HG02970 (cell line): ENCODE results near the gene GPR37L1.

Experiments used
- ATAC-seq: cut with Tn5 transposase; IDR thresholded peaks from one replicate; pipeline ENCODE4 v1.9.1; 2021; ENCODE audit warnings: mild to moderate bottlenecking, moderate library complexity, moderate number of reproducible peaks; ENCODE audit not compliant: unreplicated experiment, low FRiP score

GPR37L1 gene

DNA sequence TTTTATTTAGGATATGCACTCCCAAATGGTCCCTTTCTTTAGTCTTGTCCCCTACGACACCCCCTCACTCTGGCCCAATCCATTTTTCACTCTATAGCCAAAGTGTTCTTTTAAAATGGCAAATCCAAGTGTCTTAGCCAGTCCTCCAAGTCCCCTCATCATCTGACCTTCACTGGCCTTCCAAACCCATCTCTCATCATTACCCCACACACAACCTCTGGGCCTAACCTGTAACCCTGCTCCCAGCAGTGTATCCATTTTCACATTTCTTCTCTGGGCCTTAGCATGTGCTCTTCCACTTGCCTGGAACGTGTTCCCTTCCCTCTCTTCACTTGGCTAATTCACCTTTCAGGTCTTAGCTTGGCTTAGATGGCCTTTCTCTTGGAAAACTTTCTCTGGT lies 28.3 kb downstream of the GPR37L1 start:
- ATAC-seq: no peak

DNA sequence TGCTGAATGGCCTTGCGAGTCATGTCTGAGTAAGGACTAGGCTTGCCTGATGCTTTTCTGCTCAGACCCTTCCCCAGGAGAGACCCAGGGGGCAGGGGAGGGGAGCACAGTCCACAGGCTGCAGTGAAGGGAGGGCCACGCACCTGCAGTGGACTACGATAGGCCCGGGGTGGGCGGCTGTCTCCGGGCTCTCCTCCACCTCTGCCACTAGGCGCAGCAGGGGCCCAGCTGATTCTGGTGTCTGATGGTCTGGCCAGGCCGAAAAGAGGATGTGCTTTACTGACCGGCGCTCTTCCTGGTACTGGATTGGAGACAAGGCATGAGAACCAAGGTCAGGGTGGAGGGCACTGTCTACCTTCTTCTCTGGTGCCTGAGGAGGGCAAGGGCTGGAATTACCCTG lies 29.7 kb downstream of the GPR37L1 start:
- no peak for ATAC-seq

DNA sequence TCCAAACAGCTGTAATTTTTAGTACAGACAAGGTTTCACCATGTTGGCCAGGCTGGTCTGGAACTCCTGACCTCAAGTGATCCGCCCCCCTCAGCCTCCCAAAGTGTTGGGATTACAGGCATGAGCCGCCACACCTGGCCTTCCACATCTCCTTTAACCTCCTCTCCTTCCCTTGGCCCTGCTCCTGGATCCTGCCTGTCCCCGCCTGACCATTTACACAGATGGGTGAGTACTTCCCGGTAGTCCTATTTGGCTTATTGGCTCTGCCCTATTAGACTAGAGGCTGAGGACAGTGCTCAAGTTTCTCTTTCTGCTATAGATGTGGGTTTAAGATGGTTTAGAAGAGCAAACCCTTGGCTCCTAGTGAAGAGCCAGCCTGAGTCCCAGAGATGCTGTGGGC lies 30.6 kb downstream of the GPR37L1 start:
- ATAC-seq: no peak

- no peak for ATAC-seq
Observed at GRCh38 chr1:202154148-202154765, 31.5 kb downstream of the GPR37L1 start.

GRCh38 chr1:202154766-202155477 lies 32.2 kb downstream of the GPR37L1 start:
- no peak for ATAC-seq

DNA sequence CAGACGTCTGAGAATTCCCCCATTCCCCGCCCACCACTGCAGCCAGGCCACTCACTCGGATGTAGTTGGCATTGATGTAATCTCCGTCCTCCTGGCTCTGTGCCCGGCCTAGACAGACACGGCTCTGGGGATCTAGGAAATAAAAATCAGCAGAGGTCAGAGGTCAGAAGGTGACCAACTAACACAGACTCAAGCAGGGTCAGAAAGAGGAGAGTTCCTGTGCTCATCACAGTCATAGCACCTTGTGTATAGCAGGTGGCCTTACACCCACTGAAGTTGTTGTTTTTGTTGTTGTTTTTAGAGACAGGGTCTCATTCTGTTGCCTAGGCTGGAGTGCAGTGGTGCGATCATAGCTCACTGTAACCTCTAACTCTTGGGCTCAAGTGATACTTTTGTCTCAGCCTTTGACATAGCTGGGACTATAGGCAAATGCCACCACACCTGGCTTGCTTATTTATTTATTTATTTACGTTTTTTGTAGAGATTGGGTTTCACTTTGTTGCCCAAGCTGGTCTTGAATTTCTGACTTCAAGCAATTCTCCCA lies 32.8 kb downstream of the GPR37L1 start:
- ATAC-seq: no peak

- no peak for ATAC-seq
Observed at GRCh38 chr1:202156590-202156989, 33.9 kb downstream of the GPR37L1 start.

- no peak for ATAC-seq
Observed at GRCh38 chr1:202157945-202158344, 35.2 kb downstream of the GPR37L1 start.

DNA sequence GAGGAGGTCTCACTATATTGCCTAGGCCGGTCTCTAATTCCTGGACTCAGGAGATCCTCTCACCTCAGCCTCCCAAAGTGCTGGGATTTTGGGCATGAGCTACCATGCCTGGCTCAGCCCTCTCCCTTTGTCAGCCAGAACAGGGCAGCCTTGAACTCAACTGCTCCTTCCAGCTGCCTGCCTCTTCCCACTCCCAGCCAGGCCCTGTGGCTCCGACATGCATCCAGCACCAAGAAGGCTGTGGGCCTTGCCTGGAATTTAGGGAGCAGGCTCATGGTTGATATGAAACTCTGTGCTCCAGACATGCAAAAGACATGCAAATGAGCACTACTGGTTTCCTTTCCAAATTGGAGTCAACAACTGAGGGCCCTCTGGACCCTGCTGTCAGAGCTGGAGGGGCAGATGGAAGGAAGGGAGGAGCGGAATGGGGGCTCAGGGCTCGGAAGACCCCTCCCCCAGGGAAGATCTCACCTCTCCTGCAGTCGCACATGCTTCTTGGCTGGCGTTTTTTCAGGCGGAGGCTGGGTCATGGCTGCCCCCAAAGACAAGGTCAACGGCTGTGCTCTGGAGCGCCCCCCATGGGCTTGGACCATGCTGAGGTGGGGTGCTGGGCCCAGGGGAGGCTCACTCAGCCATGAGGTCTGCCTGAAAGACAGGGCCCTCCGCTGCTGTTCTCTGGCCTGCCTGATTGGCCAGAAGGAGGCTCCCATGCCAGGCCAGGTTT lies 36.3 kb downstream of the GPR37L1 start:
- no peak for ATAC-seq

DNA sequence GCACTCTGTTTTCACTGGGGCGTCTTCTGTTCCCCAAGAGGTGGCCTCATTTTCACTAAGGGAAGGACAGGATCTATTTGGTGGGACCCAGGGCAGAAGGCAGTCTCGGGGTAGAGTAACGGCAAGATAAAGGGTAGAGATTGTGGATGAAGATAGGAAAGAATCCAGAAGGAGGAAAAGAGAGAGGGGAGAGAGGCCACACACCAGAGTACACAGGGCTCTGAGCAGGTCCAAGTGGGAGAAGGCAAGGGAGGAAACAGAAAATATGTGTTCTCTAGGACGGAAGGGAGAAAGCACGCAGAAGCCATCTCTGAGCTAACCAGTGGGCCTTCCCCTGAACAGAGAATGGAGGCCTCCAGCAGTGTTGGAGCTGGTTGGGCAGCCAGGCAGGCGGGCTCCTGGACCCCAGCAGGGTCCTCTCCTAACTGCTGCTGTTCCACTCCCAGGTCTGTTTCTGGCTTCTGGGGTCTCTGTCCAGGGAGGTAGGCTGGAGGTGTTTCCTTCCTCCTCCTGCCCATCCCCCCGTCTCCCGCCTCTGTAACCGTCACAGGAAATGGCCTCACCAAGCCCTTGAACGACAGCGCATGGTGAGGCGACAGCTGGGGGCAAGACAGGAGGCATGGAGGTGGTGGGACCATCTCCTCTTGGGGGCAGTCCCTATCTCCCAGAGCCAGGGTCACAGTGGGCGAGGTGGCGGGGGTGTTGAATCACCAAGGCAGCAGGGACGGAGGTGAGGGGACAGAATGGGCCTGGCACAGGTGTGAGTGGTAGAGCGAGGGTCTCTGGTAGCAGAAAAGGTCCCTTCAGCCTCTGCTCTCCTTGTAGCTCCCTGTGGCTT lies 37.0 kb downstream of the GPR37L1 start:
- no peak for ATAC-seq

- no peak for ATAC-seq
Observed at GRCh38 chr1:202160377-202160940, 37.7 kb downstream of the GPR37L1 start, which contains the start of gene PTPN7. Gene PTPN7, minus strand, starts transcription at chr1:202160602. Its CDS starts 1,200 bp downstream, at chr1:202159402.

GRCh38 chr1:202161151-202162046 lies 38.7 kb downstream of the GPR37L1 start:
- no peak for ATAC-seq

DNA sequence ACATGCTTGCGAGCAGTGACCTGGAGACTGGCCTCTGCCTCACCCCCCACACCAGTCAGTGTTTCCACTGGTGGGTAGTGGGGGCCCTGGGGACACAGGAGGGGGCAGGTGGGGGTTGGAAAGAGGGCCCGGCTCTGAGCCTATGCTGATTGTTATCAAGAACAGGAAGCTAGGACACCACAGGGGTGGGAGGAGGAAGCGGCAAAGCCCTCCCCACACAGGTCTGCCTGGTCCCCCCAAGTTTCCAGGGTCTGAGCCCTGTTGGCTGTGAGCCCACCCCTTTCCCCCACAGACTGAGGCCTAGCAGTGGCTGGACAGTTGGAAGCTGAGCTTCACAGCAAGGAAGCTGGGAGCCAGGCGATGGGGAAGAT lies 39.3 kb downstream of the GPR37L1 start:
- no peak for ATAC-seq

GRCh38 chr1:202162418-202163280 lies 39.9 kb downstream of the GPR37L1 start:
- no peak for ATAC-seq

DNA sequence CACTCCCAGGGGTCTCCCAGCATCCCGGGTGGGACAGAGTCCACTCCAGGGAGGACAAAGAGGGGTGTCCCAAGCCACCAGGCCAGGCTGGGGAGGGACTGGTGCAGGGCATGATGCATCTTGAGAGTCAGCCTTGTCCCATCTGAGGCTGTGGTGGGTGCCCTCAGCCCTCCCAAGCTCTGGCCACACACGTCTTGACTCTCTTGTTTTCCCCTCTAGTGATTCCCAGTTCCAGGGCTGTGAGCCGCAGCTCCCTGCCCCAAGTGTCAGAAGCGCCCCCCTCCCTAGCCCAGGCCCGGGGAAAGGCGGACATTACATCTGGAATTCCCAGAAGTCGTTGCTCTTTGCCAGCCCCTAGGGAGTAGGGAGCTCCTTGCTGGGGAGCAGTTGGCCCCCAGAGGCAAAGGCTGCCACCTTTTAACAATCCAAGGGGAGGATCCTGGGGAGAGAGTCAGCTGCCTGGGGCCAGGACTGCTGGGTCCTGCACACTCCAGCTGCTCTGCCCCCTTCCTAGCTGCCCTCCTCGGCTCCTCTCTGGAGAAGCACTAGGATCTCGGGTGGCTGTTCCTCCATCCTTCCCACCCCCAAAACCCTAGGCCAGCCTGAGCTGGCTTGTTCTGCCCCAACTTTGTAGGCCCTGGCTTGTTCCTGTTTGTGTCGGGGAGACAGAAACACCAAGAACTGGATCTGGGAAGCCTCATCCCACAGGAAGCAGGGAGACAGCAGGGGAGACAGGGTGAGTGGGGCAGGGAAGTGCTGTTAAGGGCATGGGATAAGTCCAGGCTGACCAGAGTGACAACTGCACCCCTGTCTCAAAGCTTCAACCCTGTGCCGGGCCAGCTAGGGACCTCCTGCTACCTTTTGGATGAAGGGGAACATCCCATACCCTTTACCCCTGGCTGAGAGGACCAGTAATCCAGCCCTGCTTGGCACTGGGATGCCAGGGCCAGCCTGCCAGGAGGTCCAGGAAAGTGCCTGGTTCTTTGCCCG lies 40.9 kb downstream of the GPR37L1 start:
- no peak for ATAC-seq

DNA sequence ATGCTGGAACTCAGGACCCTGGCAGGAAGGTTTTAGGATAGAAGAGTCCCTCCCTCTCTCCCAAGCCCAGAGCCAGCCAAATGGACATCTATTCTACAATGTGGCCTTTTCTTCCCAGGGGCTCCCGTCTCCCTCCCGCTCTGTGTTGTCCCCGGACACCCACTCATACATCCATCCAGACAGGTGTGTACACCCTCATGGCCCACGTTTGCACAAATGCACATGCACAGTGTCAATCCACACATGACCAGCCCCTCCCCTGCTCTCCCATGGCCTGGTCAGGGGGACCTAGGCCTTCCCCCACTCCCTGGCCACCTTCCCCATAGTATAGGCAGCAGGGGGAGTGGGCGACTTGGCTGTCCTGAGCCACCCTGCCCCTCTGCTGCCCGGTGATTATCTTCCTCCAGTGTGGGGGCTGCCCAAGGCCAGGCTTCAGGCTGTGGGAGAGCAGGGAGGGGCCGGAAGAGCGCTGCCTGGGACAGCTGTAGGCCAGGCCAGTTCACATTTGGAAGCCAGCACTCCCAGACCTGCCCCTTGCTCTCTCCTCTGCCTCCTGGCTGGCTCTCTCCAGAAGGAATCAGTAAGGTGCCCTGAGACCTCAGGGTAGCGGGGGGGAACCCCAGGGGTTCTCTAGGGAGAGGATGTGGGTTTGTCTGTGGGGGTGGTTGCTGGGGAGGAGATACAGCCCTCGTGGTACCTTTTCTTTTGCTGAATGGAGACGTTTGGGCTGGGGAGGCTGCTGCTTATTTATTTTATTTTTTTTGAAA lies 41.7 kb downstream of the GPR37L1 start:
- no peak for ATAC-seq
